Adrenal gland (tissue), 5 donors: ENCODE measurements around the gene DNAJB2.

Experiments used
- CTCF ChIP-seq, 6 experiments: fragments of 450-650 bp in 4 of 6; fragments of 200-600 bp in 2 of 6; sonication (generic) in 1 of 6; IDR thresholded peaks; 1 replicate in 5 of 6; 2 replicates in 1 of 6; pipeline versions ENCODE4 v1.5.1 to v1.8.0; 2016 to 2021; ENCODE audit warnings: antibody characterized with exemption in 6 of 6, mild to moderate bottlenecking in 2 of 6, moderate library complexity in 1 of 6
- POLR2A ChIP-seq, 2 donors: fragments of 450-650 bp; IDR thresholded peaks; one replicate each; pipeline ENCODE4 v1.6.1; 2017; ENCODE audit warnings: antibody characterized with exemption in 2 of 2, mild to moderate bottlenecking in 2 of 2, moderate library complexity in 1 of 2
- donor health status: DM: no; HTN: no; CAD: no.

GRCh38 chr2:219271021-219271420 is 8.1 kb upstream of the DNAJB2 start:
- no peak for TF ChIP-seq CTCF (IDR thresholded peaks at IDR 0.05)
- no peak for TF ChIP-seq POLR2A (IDR thresholded peaks at IDR 0.05)
